GM12864 (cell line): ENCODE results near the gene ZNF175.
A peak's percentile ranks its signal among the peaks of the same experiment; 100 is the strongest.

Source experiments
- DNase-seq: peaks from one replicate; pipeline ENCODE4 v3.0.0-alpha.2; 2011; ENCODE audit warnings: low read depth
- H3K4me3 ChIP-seq: 2 replicates; pipeline ENCODE4 v1.5.1; 2011; ENCODE audit warnings: mild to moderate bottlenecking, low read depth, low read length, control low read depth
- CTCF ChIP-seq: IDR thresholded peaks from 2 replicates; pipeline ENCODE4 v1.5.1; 2011; ENCODE audit warnings: low read depth, mild to moderate bottlenecking, moderate library complexity, low read length, control low read depth, inconsistent platforms; ENCODE audit errors: missing control alignments

The ZNF175 gene

GRCh38 chr19:51531349-51532315, 39.5 kb upstream of the ZNF175 start, which contains the start of gene SIGLEC6:
Gene SIGLEC6 (minus strand): TSS chr19:51531670. CDS start chr19:51531648, 22 bp downstream.
- peak within 1 kb of the TSS; percentile 5; the same call in 1 of the 2 replicates for H3K4me3 ChIP-seq
- no peak for TF ChIP-seq CTCF
- DNase-seq = peak; percentile 54

DNA sequence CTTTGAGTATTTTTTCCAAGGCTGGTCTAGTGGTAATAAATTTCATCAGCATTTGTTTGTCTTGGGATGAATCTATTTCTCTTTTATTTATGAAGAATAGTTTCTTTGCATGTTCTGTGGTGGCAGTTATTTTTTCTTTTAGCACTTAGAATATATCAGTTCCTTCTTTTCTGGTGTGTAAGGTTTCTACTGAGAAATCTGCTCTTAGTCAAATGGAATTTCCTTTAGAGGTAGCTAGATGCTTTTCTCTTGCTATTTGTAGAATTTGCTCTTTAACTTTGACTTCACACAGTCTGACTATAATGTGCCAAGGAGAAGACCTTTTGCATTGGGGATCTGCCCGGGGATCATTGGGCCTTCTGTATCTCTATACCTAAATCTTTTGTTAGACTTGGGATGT, 35.5 kb upstream of the ZNF175 start:
- DNase-seq = no peak
- no peak overlapping the region for H3K4me3 ChIP-seq
- no peak for TF ChIP-seq CTCF

GRCh38 chr19:51539821-51540366, 31.2 kb upstream of the ZNF175 start:
- no peak overlapping the region for H3K4me3 ChIP-seq
- no peak for TF ChIP-seq CTCF
- no peak for DNase-seq

GRCh38 chr19:51541458-51542357, 29.4 kb upstream of the ZNF175 start:
- H3K4me3 ChIP-seq = no peak overlapping the region
- TF ChIP-seq CTCF = no peak
- no peak for DNase-seq

DNA sequence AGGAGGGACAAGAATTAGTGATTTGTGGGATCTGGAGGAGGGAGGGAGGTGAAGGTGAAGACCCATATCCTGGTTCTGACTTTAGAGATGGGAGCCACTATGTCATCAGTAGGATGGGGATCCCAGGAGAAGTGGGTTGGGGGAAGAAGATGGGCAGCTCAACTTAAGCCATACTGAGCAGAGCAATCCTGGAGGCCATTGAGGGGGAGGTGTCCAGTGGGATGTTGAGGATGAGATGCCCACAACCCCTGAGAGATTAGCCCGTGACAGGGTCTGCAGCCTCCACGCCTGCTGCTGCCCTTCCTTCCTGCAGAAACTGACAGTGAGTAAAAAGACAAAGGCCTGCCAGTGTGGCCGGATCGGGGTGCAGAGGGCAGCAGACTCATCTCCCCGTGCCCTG, 28.4 kb upstream of the ZNF175 start:
- no peak for TF ChIP-seq CTCF
- no peak overlapping the region for H3K4me3 ChIP-seq
- no peak for DNase-seq

DNA sequence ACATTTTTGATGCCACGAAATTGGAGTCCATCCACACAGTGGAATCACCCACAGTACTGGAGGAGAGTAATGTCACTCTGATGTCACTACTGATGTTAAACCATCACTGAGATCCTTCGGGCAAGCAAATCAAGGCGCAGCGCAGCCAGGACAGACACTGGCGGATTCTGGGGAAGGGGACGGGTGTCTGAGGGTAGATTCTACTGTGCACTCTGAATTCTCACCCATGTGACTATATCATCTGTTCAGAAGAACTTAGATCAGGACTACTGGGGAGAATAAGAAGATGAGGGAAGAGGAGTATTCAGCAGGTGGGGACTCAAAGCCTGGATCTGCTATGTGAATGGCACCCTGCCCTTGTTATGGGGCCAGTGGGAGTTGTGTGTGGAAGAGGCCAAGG, 27.0 kb upstream of the ZNF175 start:
- TF ChIP-seq CTCF = no peak
- H3K4me3 ChIP-seq = no peak overlapping the region

More for the DNA sequence above, 27.0 kb upstream of the ZNF175 start:
- DNase-seq = no peak
